ENCODE measurements around the gene SLC25A13.

GRCh38 chr7:96284240-96284639 lies 37.7 kb downstream of the SLC25A13 start:
- TF ChIP-seq EZH2 (IDR thresholded peaks at IDR 0.05; ENCODE audit: low read depth, low read length, severe bottlenecking) (no peak), CEBPB (IDR thresholded peaks at IDR 0.05; ENCODE audit: low read depth, low read length) (no peak), EP300 (IDR thresholded peaks at IDR 0.05; ENCODE audit: borderline replicate concordance in 1 of 2, low read depth in 2 of 2, low read length in 2 of 2) (no peak), CTCF (IDR thresholded peaks at IDR 0.05; ENCODE audit: control extremely low read depth in 1 of 3, insufficient read depth in 1 of 3, low read depth in 1 of 3, low read length in 3 of 3) (no peak), SP1 (IDR thresholded peaks at IDR 0.05; ENCODE audit: low read depth, low read length) (no peak), POLR2AphosphoS5 (IDR thresholded peaks at IDR 0.05; ENCODE audit: low read depth, low read length) (no peak), POLR2A (IDR thresholded peaks at IDR 0.05; ENCODE audit: control extremely low read depth in 1 of 2, low read depth in 2 of 2, low read length in 2 of 2) (no peak), RAD21 (IDR thresholded peaks at IDR 0.05 in 1 of 2, conservative IDR thresholded peaks at IDR 0.05 in 1 of 2; ENCODE audit: low read depth in 2 of 2, low read length in 2 of 2) (no peak), KDM1A (IDR thresholded peaks at IDR 0.05; ENCODE audit: borderline replicate concordance, low read length) (no peak), CREB1 (IDR thresholded peaks at IDR 0.05) (no peak)

Measured in H1 (cell line).